NCI-H748 (cell line): ENCODE results near the gene TRAM2.

Experiments used
- DNase-seq: peaks from one replicate; lab custom pipeline; 2025; ENCODE audit not compliant: unreplicated experiment; lab: John Stamatoyannopoulos, UW

TRAM2 gene

DNA sequence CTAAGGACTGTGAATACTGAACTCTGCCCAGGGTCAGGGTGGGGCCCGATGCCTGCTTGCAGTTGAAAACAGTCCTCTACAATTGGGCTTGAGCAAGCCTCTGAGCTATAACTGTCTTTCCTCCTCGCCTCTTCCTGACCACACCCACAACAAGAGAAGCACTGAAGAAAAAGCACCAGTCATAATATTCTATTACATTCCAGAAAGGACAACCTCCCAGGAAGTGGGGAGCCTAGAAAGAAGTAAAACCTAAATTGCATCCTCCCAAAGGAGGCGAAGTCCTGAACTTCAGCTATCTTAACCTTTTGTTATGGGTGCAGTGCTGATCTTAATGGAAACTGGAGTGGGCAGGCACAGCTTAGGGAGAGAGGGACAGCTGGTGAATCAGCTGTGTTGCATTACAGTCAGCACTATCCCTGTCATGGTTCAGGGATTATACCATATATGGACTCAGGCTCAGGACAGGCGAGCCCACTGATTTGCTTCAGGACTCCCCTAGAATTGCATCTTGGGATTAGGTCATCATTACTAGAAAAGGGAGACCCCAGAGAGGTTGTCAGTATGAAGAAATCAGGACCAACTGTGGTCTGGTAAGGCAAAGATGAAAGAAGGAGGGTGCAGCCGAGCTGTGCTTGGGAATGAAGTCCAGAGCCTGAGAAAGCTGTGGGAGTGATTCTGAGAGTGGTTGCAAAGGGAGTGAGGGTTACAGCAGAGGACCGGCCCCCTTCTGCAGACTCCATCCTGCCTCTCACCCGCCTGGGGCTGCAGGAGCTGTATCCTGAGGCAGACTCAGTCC lies 18.3 kb upstream of the TRAM2 start:
- DNase-seq = no peak

DNA sequence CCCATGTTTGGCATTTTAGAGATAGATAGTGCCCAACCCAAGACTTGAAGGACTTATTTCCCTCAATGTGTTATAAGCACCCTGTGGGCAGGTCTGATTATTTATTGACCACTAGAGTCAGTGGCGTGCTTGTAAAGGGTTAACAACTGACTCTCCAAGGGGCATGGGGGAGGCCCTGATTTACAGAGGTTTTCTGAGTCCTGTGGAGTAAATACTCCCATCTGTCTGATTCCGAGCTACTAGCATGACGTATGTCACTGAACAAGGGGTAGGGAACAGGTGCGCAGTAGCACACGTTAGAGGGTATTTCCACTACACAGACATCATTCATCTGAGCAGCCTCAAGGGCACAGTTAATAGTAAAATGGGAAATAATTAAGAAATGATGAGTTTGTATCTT lies 17.4 kb upstream of the TRAM2 start:
- DNase-seq = no peak

GRCh38 chr6:52591832-52592231 lies 15.0 kb upstream of the TRAM2 start:
- DNase-seq = no peak

DNA sequence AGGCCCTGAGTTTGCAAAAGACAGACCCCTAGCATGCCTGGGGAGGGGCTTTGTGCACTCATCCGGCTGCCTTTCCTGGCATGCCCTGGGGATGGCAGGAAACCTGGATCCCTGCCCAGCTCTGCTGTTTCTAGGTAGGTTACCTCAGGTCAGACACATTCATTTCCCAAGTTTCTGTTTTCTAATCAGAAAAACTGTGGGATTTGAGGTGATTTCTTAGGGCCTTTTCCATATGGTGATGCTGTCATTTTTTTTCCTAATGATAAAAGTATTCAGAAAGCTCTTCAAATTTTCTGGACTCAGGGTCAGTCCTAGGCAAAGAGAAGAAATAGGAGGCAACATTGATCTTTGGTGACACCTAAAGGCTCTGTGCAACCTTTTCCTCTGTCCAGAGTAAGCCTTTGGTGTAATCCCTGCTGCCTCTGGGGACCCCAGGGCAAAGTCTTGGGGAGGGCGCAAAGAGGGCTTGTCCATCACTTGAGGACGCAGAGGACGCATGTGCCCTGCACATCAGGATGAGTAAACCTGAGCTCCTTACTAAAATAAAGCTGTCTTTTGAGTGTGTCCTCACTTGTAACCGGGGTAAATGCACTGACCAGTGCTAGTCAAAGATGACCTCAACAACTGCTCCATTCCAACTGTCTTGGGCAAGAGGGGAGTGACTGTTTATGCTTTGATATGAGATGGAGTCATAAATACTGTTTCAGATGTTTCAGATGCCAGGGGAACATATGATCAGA lies 13.5 kb upstream of the TRAM2 start:
- DNase-seq = no peak

DNA sequence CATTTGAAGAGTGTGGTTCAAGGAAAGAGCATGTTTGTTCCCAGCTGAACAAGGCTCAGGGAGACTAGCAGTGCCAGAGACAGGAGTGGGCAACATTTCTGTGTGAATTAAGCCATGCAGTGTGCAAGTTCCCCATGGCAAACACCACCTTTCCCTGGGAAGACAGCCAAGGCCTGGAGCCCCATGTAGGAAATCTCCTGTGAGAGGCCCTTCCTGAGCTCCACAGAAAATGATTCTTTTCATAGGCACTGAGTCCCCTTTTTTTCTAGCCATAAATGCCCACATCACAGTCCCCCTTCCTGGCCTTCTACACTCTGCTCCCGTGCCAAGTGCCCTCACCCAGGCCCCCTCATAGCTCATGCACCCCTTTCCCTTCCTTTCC lies 11.8 kb upstream of the TRAM2 start:
- no peak for DNase-seq

- no peak for DNase-seq
These were observed 11.3 kb upstream of the TRAM2 start for GRCh38 chr6:52588087-52588709.

- DNase-seq = no peak
These were observed 10.1 kb upstream of the TRAM2 start for GRCh38 chr6:52587001-52587400.

GRCh38 chr6:52584203-52584602 lies 7.3 kb upstream of the TRAM2 start:
- no peak for DNase-seq

DNA sequence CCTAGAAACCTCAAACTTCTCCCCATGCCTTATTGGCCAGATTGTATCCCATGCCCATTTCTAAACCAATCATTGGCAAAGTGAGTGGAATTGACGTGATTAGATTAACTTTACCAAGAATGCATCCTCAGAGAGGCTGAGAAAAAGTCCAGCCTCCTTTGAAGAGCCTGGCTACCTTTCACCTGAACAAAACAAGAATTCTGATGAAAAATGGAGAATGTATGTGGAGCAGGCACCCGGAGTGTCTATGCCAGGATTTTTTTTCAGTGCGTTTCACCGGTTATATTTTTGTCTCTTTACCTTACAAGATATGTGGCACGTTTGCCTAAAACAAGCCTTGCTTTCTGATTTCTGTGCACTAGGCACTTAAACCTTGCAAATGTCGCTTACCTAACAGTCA lies 6.1 kb upstream of the TRAM2 start:
- DNase-seq = no peak

- no peak for DNase-seq
These were observed 5.6 kb upstream of the TRAM2 start for GRCh38 chr6:52582446-52582845.

DNA sequence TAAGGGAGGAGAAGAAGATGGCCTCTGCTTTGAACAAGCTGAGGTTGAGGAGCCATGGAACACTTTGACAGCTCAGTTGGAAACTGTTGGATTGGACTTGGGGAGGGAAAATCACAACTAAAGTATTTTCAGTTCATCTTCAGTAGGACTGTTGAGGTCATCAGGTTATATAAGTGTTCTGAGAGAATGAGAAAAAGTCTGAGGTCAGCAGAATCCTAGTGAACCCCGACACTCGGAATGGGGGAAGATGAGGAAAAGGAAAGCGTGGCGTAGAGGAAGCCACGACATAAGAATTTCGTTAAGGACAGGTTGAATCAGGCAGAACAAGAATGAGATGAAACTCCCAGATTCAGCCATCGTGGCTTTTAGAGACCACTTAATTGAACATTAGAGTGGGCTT lies 4.0 kb upstream of the TRAM2 start:
- no peak for DNase-seq

DNA sequence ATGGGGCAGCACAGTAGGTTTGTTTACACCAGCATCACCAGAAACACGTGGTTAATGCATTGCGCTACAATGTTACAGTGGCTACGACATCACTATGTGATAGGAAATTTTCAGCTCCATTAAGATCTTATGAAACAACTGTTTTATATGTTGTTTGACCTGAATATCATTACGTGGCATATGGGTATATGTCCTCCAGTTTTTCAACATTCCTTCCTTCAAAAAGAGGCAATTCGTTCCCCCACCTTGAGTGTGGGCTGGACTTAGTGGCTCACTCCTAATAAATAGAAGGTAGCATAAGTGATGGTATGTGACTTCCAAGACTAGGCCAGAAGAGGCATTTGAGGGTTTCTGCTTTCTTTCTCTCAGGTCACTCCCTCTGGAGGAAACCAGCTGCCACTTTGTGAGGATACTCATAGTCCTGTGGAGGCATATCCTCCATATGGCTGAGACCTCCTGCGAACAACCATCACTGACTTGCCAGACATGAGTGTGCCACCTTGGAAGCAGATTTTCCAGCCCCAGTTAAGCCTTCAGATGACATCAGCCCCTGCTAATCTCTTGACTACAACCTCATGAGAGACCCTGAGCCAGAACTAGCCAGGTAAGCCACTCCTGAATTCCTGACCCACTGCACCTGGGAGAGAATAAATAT lies 2.3 kb upstream of the TRAM2 start:
- no peak for DNase-seq

DNA sequence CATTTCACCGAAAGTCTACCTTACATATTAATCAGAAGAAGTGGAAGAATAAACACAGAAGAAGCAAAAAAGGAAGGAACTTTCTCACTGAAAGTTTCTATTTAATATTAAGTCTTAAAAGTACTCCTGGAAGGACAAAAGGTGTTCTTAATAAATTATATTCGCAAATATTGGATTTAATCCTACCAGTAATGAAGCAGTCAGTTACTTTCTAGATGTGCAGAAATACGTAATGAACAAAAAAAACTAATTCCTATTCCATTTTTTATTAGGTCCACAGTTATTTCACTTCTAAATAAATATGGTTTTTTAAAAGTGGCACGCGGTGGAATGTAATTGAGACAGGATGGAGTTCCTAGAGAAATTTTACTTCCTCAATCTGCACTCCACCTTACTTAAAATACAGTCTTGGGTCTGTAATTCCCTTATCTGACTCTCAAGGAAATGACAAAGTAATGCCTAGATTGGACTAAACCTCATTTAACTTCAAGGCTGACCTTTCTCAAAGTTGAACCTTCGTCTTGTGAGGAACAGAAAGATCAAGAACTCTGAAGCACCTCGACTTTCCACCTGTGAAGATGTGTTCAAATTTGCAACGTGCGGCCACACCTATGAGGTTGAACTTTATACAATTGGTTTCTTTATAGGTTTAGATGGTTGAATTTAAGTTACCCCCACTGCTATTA lies 1.1 kb upstream of the TRAM2 start:
- DNase-seq = no peak

DNA sequence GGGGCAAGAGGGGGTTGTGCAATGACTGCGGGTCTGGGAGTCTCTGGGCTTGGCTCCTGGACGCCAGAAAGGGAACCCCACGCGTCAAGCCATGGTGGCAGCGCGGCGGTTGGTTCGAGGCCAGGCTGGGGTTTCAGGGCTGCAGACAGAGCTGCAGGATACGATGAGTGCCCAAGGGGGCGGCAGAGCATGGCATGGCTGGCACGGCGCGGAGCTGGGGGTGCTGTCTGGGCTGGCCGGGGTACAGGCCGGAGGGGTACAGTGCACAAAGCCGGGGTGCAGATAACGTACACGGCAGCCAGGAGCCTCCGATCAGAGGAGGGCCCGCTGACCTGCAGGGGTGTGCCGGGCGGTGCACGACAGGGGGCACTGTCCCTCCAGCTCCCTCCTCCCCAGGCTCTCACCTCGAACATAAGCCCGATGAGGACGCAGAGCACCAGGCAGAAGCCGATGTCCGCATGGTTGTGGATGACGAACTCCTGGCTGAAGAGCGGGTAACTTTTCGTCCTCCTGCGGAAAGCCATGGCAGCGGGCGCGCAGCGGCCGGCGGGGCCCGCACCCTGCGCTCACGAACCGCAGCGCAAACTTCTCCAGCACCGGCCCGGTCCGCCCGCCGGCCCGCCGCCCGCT lies 353 bp downstream of the TRAM2 start:
- DNase-seq = peak; percentile 89

DNA sequence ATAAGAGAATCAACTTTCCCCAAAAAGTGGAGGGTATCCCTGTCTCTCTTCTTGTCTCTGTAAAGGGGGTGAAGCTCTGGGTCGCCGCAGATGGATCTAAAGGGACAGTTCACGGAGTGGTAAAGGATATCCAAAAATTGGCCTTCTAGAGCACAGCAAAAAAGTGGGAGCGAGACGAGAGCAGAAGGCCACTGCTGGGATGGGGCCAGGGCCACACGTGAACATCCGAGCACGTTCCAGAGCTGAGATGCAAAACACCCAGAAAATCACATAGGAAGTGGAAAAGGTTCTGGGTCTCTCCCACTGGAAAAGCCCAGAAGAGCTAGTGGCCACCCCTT lies 837 bp downstream of the TRAM2 start:
- DNase-seq = no peak

- DNase-seq = no peak
These were observed 1.4 kb downstream of the TRAM2 start for GRCh38 chr6:52575502-52575892.

DNA sequence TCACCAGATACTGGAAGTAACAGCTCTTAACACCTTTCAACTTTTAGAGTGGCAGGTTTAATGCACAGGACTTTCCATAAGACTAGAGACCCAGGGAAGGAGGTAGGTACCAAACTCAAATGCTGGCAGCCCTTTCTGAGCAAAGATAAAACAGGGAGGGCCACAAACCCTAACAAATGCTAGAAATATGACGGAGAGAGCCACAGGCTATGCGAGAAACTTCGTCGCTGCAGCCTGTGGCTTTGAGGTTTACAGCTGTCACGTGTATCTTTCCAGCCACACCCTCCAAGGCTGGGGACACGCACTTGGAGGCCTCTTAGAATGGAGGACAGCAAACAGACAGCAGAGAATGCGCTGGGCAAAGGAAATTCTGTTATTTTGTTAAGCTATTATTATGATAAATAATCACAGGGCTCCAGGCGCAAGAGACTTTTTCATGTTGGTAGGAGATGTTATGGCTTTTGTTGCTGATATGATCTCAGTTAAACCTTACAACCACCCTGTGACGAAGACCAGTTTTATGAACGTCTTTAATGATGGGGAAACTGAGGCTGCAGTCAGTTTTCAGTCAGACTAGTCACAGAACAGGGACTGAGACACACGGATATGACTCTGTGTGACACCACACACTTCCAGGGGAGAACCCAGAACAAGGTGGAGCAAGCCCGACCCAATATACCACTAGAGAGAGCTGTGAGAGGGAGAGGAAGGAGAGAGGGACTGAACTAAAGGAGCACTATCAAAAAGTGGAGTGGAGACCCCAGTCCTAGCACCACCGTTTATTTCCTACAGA lies 2.0 kb downstream of the TRAM2 start:
- no peak for DNase-seq

- DNase-seq = no peak
These were observed 3.6 kb downstream of the TRAM2 start for GRCh38 chr6:52573295-52573694.

- no peak for DNase-seq
These were observed 4.3 kb downstream of the TRAM2 start for GRCh38 chr6:52572536-52572935.
